ENCODE data around the gene KSR1.

The KSR1 gene

GRCh38 chr17:27597188-27597580 lies 140.9 kb downstream of the KSR1 start:
- TF ChIP-seq EGR1 (IDR thresholded peaks at IDR 0.05), result no peak
- TF ChIP-seq TAF1 (IDR thresholded peaks at IDR 0.05; ENCODE audit: low read depth), result no peak
- no peak for TF ChIP-seq FOXM1 (IDR thresholded peaks at IDR 0.05; ENCODE audit: borderline replicate concordance, low read depth)
- no peak for TF ChIP-seq ZBTB7A (IDR thresholded peaks at IDR 0.05; ENCODE audit: low read depth)
- TF ChIP-seq, protein P1, sequence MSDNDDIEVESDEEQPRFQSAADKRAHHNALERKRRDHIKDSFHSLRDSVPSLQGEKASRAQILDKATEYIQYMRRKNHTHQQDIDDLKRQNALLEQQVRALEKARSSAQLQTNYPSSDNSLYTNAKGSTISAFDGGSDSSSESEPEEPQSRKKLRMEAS (IDR thresholded peaks at IDR 0.05), result no peak
- no peak for TF ChIP-seq CEBPB (IDR thresholded peaks at IDR 0.05)
- no peak for TF ChIP-seq EP300 (IDR thresholded peaks at IDR 0.05; ENCODE audit: borderline replicate concordance)

GRCh38 chr17:27597783-27598320 lies 141.6 kb downstream of the KSR1 start:
- TF ChIP-seq CREB1 (IDR thresholded peaks at IDR 0.05; ENCODE audit: low read depth) (no peak), EP300 (IDR thresholded peaks at IDR 0.05; ENCODE audit: borderline replicate concordance) (no peak)

- TF ChIP-seq CREB1 (IDR thresholded peaks at IDR 0.05; ENCODE audit: low read depth), result no peak
- no peak for TF ChIP-seq USF1 (IDR thresholded peaks at IDR 0.05)
- TF ChIP-seq NFIC (IDR thresholded peaks at IDR 0.05), result no peak
Observed at GRCh38 chr17:27598337-27599050, 142.2 kb downstream of the KSR1 start.

GRCh38 chr17:27600471-27600870 lies 144.2 kb downstream of the KSR1 start:
- TF ChIP-seq ZBTB7A (IDR thresholded peaks at IDR 0.05; ENCODE audit: low read depth) (no peak), RAD21 (IDR thresholded peaks at IDR 0.05; ENCODE audit: low read depth) (no peak), TAF1 (IDR thresholded peaks at IDR 0.05; ENCODE audit: low read depth) (no peak), CEBPB (IDR thresholded peaks at IDR 0.05) (no peak), FOXM1 (IDR thresholded peaks at IDR 0.05; ENCODE audit: borderline replicate concordance, low read depth) (no peak)

GRCh38 chr17:27601069-27601974 lies 145.1 kb downstream of the KSR1 start:
- TF ChIP-seq RAD21 (IDR thresholded peaks at IDR 0.05; ENCODE audit: low read depth) (peak; percentile 93), CEBPB (IDR thresholded peaks at IDR 0.05) (no peak)

GRCh38 chr17:27601975-27602302 lies 145.7 kb downstream of the KSR1 start:
- TF ChIP-seq EGR1 (IDR thresholded peaks at IDR 0.05), result no peak
- TF ChIP-seq YY1 (IDR thresholded peaks at IDR 0.05; ENCODE audit: low read depth), result no peak
- TF ChIP-seq, protein P1 (IDR thresholded peaks at IDR 0.05), result no peak
- TF ChIP-seq FOXM1 (IDR thresholded peaks at IDR 0.05; ENCODE audit: borderline replicate concordance, low read depth), result no peak
- no peak for TF ChIP-seq USF1 (IDR thresholded peaks at IDR 0.05)
- no peak for TF ChIP-seq RAD21 (IDR thresholded peaks at IDR 0.05; ENCODE audit: low read depth)
- TF ChIP-seq TAF1 (IDR thresholded peaks at IDR 0.05; ENCODE audit: low read depth), result no peak
- TF ChIP-seq CEBPB (IDR thresholded peaks at IDR 0.05), result no peak
- TF ChIP-seq EP300 (IDR thresholded peaks at IDR 0.05; ENCODE audit: borderline replicate concordance), result no peak
- TF ChIP-seq CREB1 (IDR thresholded peaks at IDR 0.05; ENCODE audit: low read depth), result no peak
- TF ChIP-seq, protein P2, sequence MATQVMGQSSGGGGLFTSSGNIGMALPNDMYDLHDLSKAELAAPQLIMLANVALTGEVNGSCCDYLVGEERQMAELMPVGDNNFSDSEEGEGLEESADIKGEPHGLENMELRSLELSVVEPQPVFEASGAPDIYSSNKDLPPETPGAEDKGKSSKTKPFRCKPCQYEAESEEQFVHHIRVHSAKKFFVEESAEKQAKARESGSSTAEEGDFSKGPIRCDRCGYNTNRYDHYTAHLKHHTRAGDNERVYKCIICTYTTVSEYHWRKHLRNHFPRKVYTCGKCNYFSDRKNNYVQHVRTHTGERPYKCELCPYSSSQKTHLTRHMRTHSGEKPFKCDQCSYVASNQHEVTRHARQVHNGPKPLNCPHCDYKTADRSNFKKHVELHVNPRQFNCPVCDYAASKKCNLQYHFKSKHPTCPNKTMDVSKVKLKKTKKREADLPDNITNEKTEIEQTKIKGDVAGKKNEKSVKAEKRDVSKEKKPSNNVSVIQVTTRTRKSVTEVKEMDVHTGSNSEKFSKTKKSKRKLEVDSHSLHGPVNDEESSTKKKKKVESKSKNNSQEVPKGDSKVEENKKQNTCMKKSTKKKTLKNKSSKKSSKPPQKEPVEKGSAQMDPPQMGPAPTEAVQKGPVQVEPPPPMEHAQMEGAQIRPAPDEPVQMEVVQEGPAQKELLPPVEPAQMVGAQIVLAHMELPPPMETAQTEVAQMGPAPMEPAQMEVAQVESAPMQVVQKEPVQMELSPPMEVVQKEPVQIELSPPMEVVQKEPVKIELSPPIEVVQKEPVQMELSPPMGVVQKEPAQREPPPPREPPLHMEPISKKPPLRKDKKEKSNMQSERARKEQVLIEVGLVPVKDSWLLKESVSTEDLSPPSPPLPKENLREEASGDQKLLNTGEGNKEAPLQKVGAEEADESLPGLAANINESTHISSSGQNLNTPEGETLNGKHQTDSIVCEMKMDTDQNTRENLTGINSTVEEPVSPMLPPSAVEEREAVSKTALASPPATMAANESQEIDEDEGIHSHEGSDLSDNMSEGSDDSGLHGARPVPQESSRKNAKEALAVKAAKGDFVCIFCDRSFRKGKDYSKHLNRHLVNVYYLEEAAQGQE (IDR thresholded peaks at IDR 0.05; ENCODE audit: low read depth), result no peak
- no peak for TF ChIP-seq TCF12 (IDR thresholded peaks at IDR 0.05; ENCODE audit: low read depth)
- TF ChIP-seq NFIC (IDR thresholded peaks at IDR 0.05), result no peak
- TF ChIP-seq ZBTB7A (IDR thresholded peaks at IDR 0.05; ENCODE audit: low read depth), result no peak
- no peak for TF ChIP-seq TEAD4 (IDR thresholded peaks at IDR 0.05)

DNA sequence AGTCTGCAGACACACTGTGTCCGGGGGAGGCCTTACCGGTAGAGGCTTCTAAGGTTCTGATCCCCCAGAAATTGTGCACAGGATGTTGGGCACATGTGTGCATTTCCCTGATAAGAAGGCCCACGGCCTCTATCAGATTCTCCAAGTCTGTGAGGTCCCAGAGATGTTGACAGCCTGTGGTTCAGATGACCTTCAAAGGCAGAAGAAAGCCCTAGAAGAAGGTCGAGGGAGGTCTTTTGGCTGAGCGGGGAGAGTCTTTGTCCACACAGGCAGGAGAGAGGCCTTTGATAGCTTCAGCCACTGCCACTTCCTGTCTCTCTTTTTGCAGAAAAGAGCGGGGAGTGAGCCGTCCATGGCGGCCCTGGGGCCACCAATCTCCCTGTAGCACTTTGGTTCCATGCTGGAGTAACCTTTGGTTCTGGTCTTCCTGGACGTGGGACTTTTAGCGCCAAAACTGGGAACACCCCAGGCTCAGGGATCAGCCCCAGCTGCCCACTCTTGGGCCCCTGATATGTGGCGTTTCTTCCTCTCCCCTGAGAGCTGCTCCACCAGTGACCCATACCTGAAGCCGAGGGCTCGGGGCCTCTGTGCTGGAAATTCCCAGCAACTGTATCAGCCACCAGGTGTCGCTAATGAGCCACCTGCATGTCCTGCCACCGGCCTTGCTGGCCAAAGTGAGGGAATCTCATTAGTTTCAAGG lies 146.6 kb downstream of the KSR1 start:
- TF ChIP-seq EGR1 (IDR thresholded peaks at IDR 0.05) (no peak), TEAD4 (IDR thresholded peaks at IDR 0.05) (peak; percentile 48; the same call in 1 of the 2 replicates), RAD21 (IDR thresholded peaks at IDR 0.05; ENCODE audit: low read depth) (peak; percentile 77)
